Gastroesophageal sphincter (tissue), 4 donors: Measurements from ENCODE around the gene MYOM1. TPM values are rescaled to one million over a fixed set of nuclear protein-coding genes. Genes with fewer than 3 reads are reported as not detected.
A peak's percentile ranks its signal among the peaks of the same experiment; 100 is the strongest.

Source experiments
- ATAC-seq: fragments of 150-250 bp; one replicate; pipeline ENCODE4 v1.9.1; 2016; ENCODE audit warnings: mild to moderate bottlenecking, moderate library complexity
- H3K27ac ChIP-seq, 4 donors: fragments of 200-600 bp; sonication (generic) in 3 of 4; 1 replicate in 3 of 4; 2 replicates in 1 of 4; pipeline ENCODE4 v1.5.1; 2016 to 2019
- H3K27me3 ChIP-seq: fragments of 200-600 bp; sonication (generic); one replicate; pipeline ENCODE4 v1.5.1; 2019
- H3K36me3 ChIP-seq, 2 donors: fragments of 200-600 bp; sonication (generic); one replicate each; pipeline ENCODE4 v1.5.1; 2019; ENCODE audit warnings: control low read depth in 1 of 2
- H3K4me1 ChIP-seq, 3 donors: fragments of 200-600 bp; sonication (generic); 1 replicate in 2 of 3; 2 replicates in 1 of 3; pipeline ENCODE4 v1.5.1; 2016 to 2019; ENCODE audit warnings: control low read depth in 2 of 3
- H3K4me3 ChIP-seq, 2 donors: fragments of 200-600 bp; sonication (generic); one replicate each; pipeline ENCODE4 v1.5.1; 2019; ENCODE audit warnings: mild to moderate bottlenecking in 1 of 2, moderate library complexity in 1 of 2
- H3K9me3 ChIP-seq, 3 donors: fragments of 200-600 bp; sonication (generic); one replicate each; pipeline ENCODE4 v1.5.1; 2017 to 2019; ENCODE audit warnings: control low read depth in 2 of 3
- CTCF ChIP-seq, 4 experiments: fragments of 200-600 bp in 2 of 4; fragments of 450-650 bp in 2 of 4; sonication (generic) in 1 of 4; IDR thresholded peaks; one replicate each; pipeline ENCODE4 v1.5.1; 2017 to 2019; ENCODE audit warnings: antibody characterized with exemption in 4 of 4, mild to moderate bottlenecking in 2 of 4, moderate library complexity in 2 of 4
- EP300 ChIP-seq: sonication (generic); formaldehyde crosslinking; IDR thresholded peaks from one replicate; pipeline ENCODE4 v1.6.1; 2017; ENCODE audit warnings: antibody characterized with exemption, mild to moderate bottlenecking
- POLR2A ChIP-seq, 2 donors: fragments of 450-650 bp; IDR thresholded peaks; one replicate each; pipeline ENCODE4 v1.6.1; 2017; ENCODE audit warnings: antibody characterized with exemption in 2 of 2, mild to moderate bottlenecking in 2 of 2, moderate library complexity in 1 of 2
- POLR2AphosphoS5 ChIP-seq: sonication (generic); formaldehyde crosslinking; IDR thresholded peaks from one replicate; pipeline ENCODE4 v1.6.1; 2017; ENCODE audit warnings: antibody characterized with exemption
- WGBS, 2 donors: methylation state at CpG; one replicate each; pipeline ENCODE4 v1.1.5; 2018; ENCODE audit warnings: low coverage in 1 of 2; 5-methylcytosine and 5-hydroxymethylcytosine counted together
- total RNA-seq, 4 donors: library from RNA; depleted of rRNA; stranded (reverse); fragments of >200 nt; gene quantifications; one replicate each; pipeline ENCODE4 v1.1.0, GENCODE V29; 2016

The MYOM1 gene
- total RNA-seq, 4 donors from 2014 or later = 14.8 to 37.6 (median 24.6) TPM

- TF ChIP-seq CTCF (IDR thresholded peaks at IDR 0.05) (no peak), EP300 (no peak), POLR2AphosphoS5 (peak; percentile 17), POLR2A (IDR thresholded peaks at IDR 0.05) (no peak)
- peak overlapping the region in 2 of 4 donors; percentile 2 to 10 for H3K27ac ChIP-seq
- 18 to 26% methylated on average over 4 of the region's 4 CpGs for WGBS, 2 donors
Measured at GRCh38 chr18:3171631-3172030, 48.1 kb downstream of the MYOM1 start.

GRCh38 chr18:3170441-3171161 is 49.2 kb downstream of the MYOM1 start:
- no peak overlapping the region for H3K27ac ChIP-seq
- H3K9me3 ChIP-seq = no peaks in the 10 kb centered on the region
- peaks cover 0 to 24% of the 10 kb centered on the region in 2 donors for H3K36me3 ChIP-seq
- H3K4me1 ChIP-seq = peaks cover 0 to 43% (median 0%) of the 10 kb centered on the region in 3 donors
- WGBS, 2 donors = 69 to 75% methylated on average over 6 of the region's 6 CpGs
- H3K4me3 ChIP-seq = no peak overlapping the region
- ATAC-seq = no peak
- H3K27me3 ChIP-seq = no peaks in the 10 kb centered on the region
- no peak for TF ChIP-seq EP300
- TF ChIP-seq POLR2AphosphoS5 = no peak
- no peak for TF ChIP-seq POLR2A (IDR thresholded peaks at IDR 0.05)
- no peak for TF ChIP-seq CTCF (IDR thresholded peaks at IDR 0.05)

More at GRCh38 chr18:3171631-3172030, 48.1 kb downstream of the MYOM1 start:
- H3K9me3 ChIP-seq = no peaks in the 10 kb centered on the region
- no peak overlapping the region for H3K4me3 ChIP-seq
- peaks cover 0 to 19% of the 10 kb centered on the region in 2 donors for H3K36me3 ChIP-seq
- peak; percentile 41 for ATAC-seq
- no peaks in the 10 kb centered on the region for H3K27me3 ChIP-seq
- peaks cover 0 to 49% (median 0%) of the 10 kb centered on the region in 3 donors for H3K4me1 ChIP-seq

- no peak overlapping the region for H3K27ac ChIP-seq
- no peaks in the 10 kb centered on the region for H3K4me1 ChIP-seq
- TF ChIP-seq POLR2AphosphoS5 (no peak), POLR2A (IDR thresholded peaks at IDR 0.05) (no peak), CTCF (IDR thresholded peaks at IDR 0.05) (no peak), EP300 (no peak)
- 75 to 84% methylated on average over 3 to 4 of the region's 4 CpGs for WGBS, 2 donors
- no peak for ATAC-seq
- peaks cover 0 to 58% of the 10 kb centered on the region in 2 donors for H3K36me3 ChIP-seq
- no peaks in the 10 kb centered on the region for H3K9me3 ChIP-seq
- H3K4me3 ChIP-seq = no peak overlapping the region
- no peaks in the 10 kb centered on the region for H3K27me3 ChIP-seq
Measured at GRCh38 chr18:3164381-3164780, 55.4 kb downstream of the MYOM1 start.

- H3K27ac ChIP-seq = no peak overlapping the region
- H3K4me1 ChIP-seq = no peaks in the 10 kb centered on the region
- ATAC-seq = no peak
- no peaks in the 10 kb centered on the region for H3K9me3 ChIP-seq
- H3K27me3 ChIP-seq = no peaks in the 10 kb centered on the region
- H3K36me3 ChIP-seq = peaks cover 0 to 58% of the 10 kb centered on the region in 2 donors
- 69 to 76% methylated on average over 4 to 5 of the region's 5 CpGs for WGBS, 2 donors
- no peak overlapping the region for H3K4me3 ChIP-seq
- TF ChIP-seq EP300 = no peak
- no peak for TF ChIP-seq POLR2AphosphoS5
- no peak for TF ChIP-seq POLR2A (IDR thresholded peaks at IDR 0.05)
- TF ChIP-seq CTCF (IDR thresholded peaks at IDR 0.05) = no peak
Measured at GRCh38 chr18:3163968-3164367, 55.8 kb downstream of the MYOM1 start.

- 75 to 81% methylated on average over 3 of the region's 3 CpGs for WGBS, 2 donors
- Histone ChIP-seq H3K4me1 (no peaks in the 10 kb centered on the region), H3K9me3 (no peaks in the 10 kb centered on the region), H3K27ac (no peak overlapping the region), H3K4me3 (no peak overlapping the region), H3K27me3 (no peaks in the 10 kb centered on the region), H3K36me3 (peaks cover 0 to 43% of the 10 kb centered on the region in 2 donors)
- TF ChIP-seq EP300 (no peak), POLR2AphosphoS5 (no peak), CTCF (IDR thresholded peaks at IDR 0.05) (no peak), POLR2A (IDR thresholded peaks at IDR 0.05) (no peak)
- no peak for ATAC-seq
Measured at GRCh38 chr18:3162181-3162580, 57.6 kb downstream of the MYOM1 start.
